G401 (cell line): Measurements from ENCODE around the gene UMPS. TPM values are rescaled to one million over a fixed set of nuclear protein-coding genes. Genes with fewer than 3 reads are reported as not detected.
"Not testable (repeated sequence)": the region's sequence is repeated elsewhere in the genome, so short reads cannot be mapped to it uniquely, and the experiment has no call there.

Source experiments
- DNase-seq: peaks from one replicate; pipeline ENCODE4 v3.0.0-alpha.2; 2015; ENCODE audit warnings: low spot score
- in situ Hi-C: cut with HindIII; loops from 2 replicates; pipeline ENCODE4 v1.10.0; 2016; ENCODE audit warnings: low sequenced_read_pairs, mixed read lengths
- total RNA-seq: library from RNA; depleted of rRNA; stranded (reverse); fragments of >200 nt; shearing (Covaris generic); gene quantifications from 2 replicates; pipeline ENCODE4 v1.2.3, GENCODE V29; 2014

UMPS gene
- total RNA-seq, 1 experiment from 2014 or later, result 53.5 TPM

GRCh38 chr3:124702950-124703349 is 27.3 kb upstream of the UMPS start:
- DNase-seq, result no peak
- in situ Hi-C loops, result no loop called here

GRCh38 chr3:124705552-124705951 is 24.7 kb upstream of the UMPS start:
- in situ Hi-C loops, result no loop called here
- no peak for DNase-seq

GRCh38 chr3:124707223-124707622 is 23.0 kb upstream of the UMPS start:
- DNase-seq, in situ Hi-C loops: not testable (repeated sequence)

DNA sequence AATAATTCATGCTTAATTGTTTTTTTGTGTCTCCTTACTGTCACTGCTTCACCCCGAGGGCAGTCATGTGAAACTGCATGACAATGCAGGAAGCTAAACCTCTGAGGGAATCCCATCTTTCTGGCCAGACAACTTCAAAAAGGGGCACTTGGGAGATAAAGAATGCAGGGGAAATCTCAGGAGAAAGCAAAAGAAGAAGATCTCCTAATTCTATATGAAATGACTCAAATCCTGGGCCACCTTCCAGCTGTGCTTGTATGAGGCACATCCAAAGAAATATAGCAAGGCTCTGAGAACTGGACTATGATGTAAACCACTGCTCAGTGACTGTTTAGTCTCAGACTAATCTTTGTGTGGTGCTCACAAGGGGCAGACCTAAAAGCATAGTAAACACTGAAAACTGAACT is 22.6 kb upstream of the UMPS start:
- DNase-seq, result no peak
- in situ Hi-C loops, result no loop called here

DNA sequence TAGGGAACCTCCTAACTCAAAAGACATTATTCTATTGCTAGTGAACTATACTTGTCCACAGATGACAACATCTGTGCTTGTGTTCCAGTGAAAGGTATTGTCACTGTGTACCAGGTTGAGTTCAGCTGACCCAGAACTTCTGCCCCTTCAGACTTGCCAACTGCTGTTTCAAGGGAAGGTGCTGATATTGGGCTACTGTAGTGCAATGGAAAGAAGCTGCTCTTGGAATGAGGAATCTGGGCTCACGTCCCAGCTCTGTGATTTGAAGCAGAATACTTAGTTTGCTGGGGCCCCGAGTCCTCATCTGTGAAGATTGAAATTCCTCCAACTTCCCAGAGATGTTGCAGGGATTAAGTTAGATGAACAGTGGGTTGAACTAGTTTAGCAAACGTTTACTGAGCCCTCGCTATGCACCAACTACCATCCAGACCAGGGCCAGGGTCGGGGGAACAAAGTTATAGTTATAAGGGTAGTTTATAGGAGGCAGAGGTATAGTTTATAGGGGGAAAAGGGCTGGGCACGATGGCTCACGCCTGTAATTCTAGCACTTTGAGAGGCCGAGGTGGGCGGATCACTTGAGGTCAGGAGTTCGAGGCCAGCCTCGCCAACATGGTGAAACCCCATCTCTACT is 15.9 kb upstream of the UMPS start:
- in situ Hi-C loops, result no loop called here
- DNase-seq, result no peak

GRCh38 chr3:124722589-124722988 is 7.7 kb upstream of the UMPS start:
- no peak for DNase-seq
- in situ Hi-C loops, result no loop called here

GRCh38 chr3:124730941-124731297 is 667 bp downstream of the UMPS start:
- in situ Hi-C loops, result no loop called here
- DNase-seq, result no peak

DNA sequence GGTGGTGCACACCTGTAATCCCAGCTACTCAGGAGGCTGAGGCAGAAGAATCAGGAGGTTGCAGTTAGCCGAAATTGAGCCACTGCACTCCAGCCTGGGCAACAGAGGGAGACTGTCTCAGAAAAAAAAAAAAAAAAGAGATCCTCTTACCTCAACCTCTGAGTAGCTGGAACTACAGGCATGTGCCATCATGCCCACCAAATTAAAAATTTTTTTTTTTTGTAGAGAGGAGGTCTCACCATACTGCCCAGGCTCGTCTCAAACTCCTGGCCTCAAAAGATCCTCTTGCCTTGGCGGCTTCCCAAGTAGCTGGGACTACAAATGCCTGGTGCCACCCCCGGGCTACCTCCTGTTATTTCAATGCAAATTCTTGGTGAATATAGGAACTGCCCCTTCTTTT is 1.5 kb downstream of the UMPS start:
- no peak for DNase-seq
- in situ Hi-C loops, result no loop called here

- DNase-seq, result no peak
- in situ Hi-C loops, result no loop called here
Observed at GRCh38 chr3:124741027-124741426, 10.8 kb downstream of the UMPS start.

DNA sequence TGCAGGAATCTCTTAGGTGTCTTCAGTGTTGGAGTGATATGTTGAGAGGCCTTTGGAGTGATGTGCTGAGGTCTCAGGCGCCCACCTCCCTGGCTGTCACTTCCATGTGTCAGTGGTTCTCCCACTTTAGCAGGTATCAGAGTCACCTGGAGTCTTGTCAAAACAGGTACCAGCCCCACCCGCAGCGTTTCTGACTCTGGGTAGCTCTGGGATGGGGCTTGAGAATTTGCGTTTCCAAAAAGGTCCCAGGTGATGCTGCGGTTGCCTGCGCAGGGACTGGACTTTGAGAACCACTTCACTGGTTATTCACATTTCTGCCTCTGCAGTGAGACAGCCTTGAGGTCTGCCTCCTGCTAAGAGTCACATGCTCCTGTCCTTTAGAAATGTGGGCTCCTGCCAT is 15.5 kb downstream of the UMPS start:
- DNase-seq, result no peak
- in situ Hi-C loops, result no loop called here

DNA sequence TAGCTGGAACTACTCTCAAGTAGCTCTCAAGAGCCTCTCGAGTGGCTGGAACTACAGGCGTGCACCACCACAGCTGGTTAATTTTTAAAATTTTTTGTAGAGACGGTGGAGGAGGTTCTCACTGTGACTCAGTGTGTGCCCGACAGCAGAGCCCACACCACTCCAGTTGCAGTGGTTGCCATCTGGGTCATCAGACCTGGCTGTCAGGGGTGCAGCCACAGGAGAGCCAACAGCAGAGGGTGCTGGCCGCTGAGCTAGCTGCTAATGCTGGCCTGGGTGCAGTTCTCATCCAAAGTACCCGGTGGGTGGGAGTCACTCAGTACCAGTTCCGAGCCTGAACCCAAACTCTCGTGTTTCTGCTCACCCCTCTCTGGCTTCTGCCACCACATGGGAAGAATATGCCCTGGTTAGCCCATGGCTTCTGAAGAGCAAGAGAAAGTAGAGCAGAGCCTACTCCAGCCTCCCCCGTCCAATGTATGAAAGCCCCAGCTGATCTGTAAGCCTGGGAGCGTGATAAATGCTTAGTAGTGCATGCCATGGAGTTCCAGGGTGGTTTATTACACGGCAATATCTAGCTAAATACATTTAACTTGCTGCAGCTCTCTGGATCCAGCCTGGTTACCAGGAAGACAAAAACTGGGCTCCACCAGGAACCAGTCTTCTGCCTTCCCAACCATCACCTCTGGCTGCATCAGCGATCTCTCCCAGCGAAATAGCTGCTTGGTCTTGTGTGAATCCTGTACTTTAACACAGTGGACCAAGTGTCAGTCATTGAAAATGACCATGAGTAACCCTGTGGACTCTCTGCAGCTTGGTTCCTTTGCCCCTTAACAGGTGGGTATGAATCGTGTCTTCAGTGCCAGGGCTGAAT is 17.1 kb downstream of the UMPS start:
- in situ Hi-C loops, result no loop called here

DNA sequence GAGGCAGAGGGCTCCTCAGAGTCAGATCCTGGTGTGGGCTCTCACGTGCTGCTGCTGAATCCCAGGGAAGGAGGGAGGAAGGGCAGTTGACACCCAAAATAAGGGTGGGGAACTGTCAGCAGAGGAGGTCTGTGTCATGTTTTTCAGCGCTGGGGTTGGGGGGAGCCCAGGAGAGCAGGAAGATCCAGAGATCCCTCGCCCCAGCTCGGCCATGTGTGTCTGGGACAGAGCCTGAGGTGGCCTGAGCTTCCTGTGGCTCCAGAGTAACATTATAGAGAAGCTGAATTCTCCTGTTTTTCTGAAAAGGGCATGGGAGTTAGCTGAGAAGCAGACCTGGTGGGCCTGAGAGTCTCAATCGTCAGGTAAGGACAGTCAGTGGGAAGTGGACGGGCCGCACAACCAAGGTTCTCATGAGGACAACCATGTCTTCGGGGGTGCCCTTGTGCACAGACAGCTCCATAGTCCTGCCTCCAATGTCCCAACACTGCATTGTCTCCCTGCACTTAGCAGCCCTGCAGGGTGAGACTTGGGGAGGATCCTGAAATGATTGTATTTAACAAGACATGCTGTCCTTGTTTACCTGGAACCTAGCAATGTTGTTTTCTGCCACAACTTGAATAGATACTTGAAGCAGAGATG is 18.4 kb downstream of the UMPS start:
- no peak for DNase-seq
- in situ Hi-C loops, result no loop called here

More for the DNA sequence above, 17.1 kb downstream of the UMPS start:
- no peak for DNase-seq

DNA sequence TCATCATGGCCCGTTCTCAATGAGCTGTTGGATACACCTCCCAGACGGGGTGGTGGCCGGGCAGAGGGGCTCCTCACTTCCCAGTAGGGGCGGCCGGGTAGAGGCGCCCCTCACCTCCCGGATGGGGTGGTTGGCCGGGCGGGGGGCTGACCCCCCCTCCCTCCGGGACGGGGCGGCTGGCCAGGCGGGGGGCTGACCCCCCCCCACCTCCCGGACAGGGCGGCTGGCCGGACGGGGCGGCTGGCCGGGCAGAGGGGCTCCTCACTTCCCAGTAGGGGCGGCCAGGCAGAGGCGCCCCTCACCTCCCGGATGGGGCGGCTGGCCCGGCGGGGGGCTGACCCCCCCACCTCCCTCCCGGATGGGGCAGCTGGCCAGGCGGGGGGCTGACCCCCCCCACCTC is 19.6 kb downstream of the UMPS start:
- DNase-seq, in situ Hi-C loops: not testable (repeated sequence)

- in situ Hi-C loops, result no loop called here
- no peak for DNase-seq
Observed at GRCh38 chr3:124751501-124751900, 21.2 kb downstream of the UMPS start.

- DNase-seq, result no peak
- in situ Hi-C loops, result no loop called here
Observed at GRCh38 chr3:124752051-124752450, 21.8 kb downstream of the UMPS start.

DNA sequence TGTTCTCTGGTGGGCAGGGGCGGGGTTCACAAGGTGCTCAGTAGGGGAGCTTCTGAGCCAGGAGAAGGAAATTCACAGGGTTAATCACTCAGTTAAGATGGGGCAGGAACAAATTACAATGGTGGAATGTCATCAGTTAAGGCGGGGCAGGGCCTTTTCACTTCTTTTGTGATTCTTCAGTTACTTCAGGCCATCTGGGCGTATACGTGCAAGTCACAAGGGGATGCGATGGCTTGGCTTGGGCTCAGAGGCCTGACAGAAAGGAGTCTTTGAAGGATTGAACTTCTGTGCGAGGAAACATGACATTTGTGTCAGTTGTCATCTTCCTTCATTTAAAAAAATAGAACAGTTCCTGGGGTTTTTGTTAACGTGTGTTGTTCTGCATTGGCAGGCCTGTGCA is 27.7 kb downstream of the UMPS start:
- DNase-seq, in situ Hi-C loops: not testable (repeated sequence)

DNA sequence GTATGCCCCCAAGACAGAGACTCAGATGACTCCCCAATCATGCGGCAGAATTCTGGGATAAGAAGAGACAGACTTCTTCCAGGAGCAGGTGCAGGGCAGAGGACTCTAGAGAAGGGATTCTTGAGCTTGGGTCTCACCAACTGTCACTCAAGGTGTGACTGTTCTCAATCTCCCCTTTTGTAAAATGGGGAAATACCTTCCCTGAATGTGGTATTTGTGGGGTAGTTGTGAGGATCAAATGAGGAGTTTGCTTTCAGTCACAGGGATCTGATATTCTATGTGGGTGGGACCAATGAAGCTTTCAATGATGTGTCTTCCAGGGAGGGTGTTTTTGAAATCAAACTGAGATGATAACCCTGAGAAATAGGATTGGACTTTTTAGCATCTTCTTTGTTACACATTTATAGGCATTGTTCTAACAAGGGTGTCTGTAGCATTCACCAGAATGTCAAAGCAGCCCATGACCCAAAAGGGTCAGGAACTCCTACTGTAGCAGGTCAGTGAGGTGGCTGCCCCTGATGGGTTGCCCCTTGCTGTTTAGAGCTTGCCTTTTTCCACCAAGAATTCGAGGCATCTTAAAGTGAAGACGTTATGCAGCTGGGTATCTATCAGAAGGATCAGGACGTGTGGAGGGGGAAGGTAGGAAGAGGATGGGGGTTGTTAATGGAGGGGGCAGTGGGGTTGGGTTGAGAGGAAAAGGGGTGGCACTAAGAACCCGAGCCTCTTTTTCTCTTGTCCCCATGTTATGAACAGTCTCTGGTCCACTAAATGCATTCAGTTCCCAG is 28.8 kb downstream of the UMPS start:
- DNase-seq, result no peak
- in situ Hi-C loops, result no loop called here

- DNase-seq, result no peak
- in situ Hi-C loops, result loop anchor here (10.0 kb wide), 1 partner anchor 135 kb away; no protein-coding TSS in a partner anchor
Observed at GRCh38 chr3:124759666-124760401, 29.6 kb downstream of the UMPS start.

DNA sequence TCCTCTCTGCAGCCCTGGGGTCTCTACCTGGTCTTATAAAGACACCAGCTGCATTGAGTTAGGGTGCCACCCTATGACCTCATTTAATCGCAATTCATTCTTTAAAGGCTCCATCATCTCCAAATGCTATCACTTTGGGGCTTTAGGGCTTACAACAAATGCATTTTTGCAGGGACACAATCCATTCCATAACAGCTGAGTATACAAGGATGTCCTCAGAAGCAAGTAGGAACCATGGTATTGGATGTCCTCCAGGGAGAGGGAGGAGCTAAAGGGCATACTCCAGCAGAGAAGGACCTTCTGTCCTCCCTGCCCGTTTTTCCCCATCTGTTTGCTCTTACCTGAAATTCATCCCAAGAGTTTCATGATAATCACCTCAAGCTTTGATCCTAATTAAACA is 30.3 kb downstream of the UMPS start:
- in situ Hi-C loops, result loop anchor here (10.0 kb wide), 1 partner anchor 134 kb away; no protein-coding TSS in a partner anchor
- DNase-seq, result peak; percentile 61
